ENCODE results near the gene MAP2.

MAP2 gene

DNA sequence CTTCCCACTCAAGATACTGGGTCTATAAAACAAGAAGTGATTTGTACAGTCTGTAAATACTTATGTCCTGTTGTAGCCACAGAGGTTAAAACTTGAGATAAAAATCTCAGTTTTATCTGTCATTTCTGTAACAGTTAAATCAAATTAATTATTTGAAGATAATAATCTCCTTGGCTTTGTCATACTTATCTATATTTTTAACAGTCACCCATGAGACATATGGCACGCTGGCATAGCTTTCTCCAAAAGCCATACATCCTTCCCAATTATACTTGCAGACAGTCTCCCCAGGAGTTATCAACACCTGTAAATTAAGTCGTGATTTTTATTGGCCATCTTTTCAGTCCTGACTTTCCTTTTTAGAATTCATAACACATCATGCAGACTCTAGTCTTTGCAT lies 278.9 kb downstream of the MAP2 start:
- Histone ChIP-seq H3K36me3 (replicated peaks in 1 of 2; ENCODE audit: control insufficient read depth in 2 of 2, insufficient read depth in 2 of 2, low read length in 2 of 2) (peaks cover 5 to 98% of the 10 kb centered on the region in 2 donors), H3K9me3 (replicated peaks in 1 of 2; ENCODE audit: control insufficient read depth in 2 of 2, insufficient read depth in 1 of 2, low read depth in 1 of 2, low read length in 2 of 2) (no peaks in the 10 kb centered on the region), H2BK15ac (ENCODE audit: low read length) (no peak overlapping the region), H3K14ac (ENCODE audit: low read length) (no peak overlapping the region), H4K8ac (ENCODE audit: low read depth, low read length) (no peak overlapping the region), H3K4me3 (ENCODE audit: low read length in 2 of 2) (no peak overlapping the region), H2AK5ac (ENCODE audit: low read depth, low read length) (no peak overlapping the region), H2BK5ac (ENCODE audit: low read length) (no peak overlapping the region), H3K27me3 (ENCODE audit: control insufficient read depth in 3 of 3, insufficient read depth in 3 of 3, low read depth in 1 of 3, low read length in 3 of 3) (no peaks in the 10 kb centered on the region), H3K79me1 (ENCODE audit: low read depth, low read length) (no peaks in the 10 kb centered on the region), H2BK120ac (ENCODE audit: low read depth, low read length) (no peak overlapping the region), H3K18ac (ENCODE audit: low read length) (no peak overlapping the region), H2BK12ac (ENCODE audit: low read length) (no peak overlapping the region), H3K9ac (ENCODE audit: low read depth, low read length, poor library complexity) (no peak overlapping the region), H3K4me1 (ENCODE audit: control insufficient read depth in 2 of 2, insufficient read depth in 1 of 2, low read depth in 1 of 2, low read length in 2 of 2) (no peaks in the 10 kb centered on the region), H3K27ac (replicated peaks; ENCODE audit: low read length) (no peak overlapping the region), H3K23ac (ENCODE audit: low read depth, low read length, poor library complexity) (no peak overlapping the region), H3K4me2 (ENCODE audit: insufficient read depth, low read length, poor library complexity, severe bottlenecking) (no peak overlapping the region), H2AFZ (ENCODE audit: low read length) (no peak overlapping the region), H3K4ac (ENCODE audit: low read length) (no peak overlapping the region), H4K91ac (ENCODE audit: low read depth, low read length, poor library complexity) (no peak overlapping the region)
- WGBS, 2 donors (ENCODE audit: extremely low coverage in 2 of 2, insufficient read length in 2 of 2, insufficient replicate concordance in 1 of 2) = no CpG with 5 or more reads among the region's 2 CpGs
- no peak for DNase-seq (ENCODE audit: low spot score)

DNA sequence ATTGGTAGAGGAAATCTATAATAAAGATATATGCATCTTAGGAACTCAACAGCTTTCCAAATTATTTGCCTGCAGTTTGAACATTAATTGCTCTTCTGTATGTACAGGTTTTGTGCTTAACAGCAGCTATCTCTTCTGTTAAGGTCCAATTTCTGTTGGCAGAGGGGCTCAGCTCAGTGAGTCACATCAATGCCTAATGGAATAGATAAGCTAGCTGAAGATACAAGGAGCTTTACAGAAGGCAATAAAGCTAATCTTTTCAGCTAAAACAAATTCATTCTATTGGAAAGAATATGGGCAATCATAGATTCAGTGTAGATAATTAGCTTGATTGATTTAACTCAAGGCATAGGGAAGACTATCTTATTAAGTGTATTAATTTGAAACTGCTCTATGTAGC lies 289.4 kb downstream of the MAP2 start:
- H2BK120ac ChIP-seq (ENCODE audit: low read depth, low read length) = no peak overlapping the region
- no peak overlapping the region for H2BK5ac ChIP-seq (ENCODE audit: low read length)
- peaks cover 2% of the 10 kb centered on the region for H3K79me1 ChIP-seq (ENCODE audit: low read depth, low read length)
- H3K36me3 ChIP-seq (replicated peaks in 1 of 2; ENCODE audit: control insufficient read depth in 2 of 2, insufficient read depth in 2 of 2, low read length in 2 of 2) = peaks cover 10 to 98% of the 10 kb centered on the region in 2 donors
- no peak overlapping the region for H4K8ac ChIP-seq (ENCODE audit: low read depth, low read length)
- H3K4me1 ChIP-seq (ENCODE audit: control insufficient read depth in 2 of 2, insufficient read depth in 1 of 2, low read depth in 1 of 2, low read length in 2 of 2) = peaks cover 0 to 2% of the 10 kb centered on the region in 2 donors
- no peak overlapping the region for H3K18ac ChIP-seq (ENCODE audit: low read length)
- H2AK5ac ChIP-seq (ENCODE audit: low read depth, low read length) = no peak overlapping the region
- no peak overlapping the region for H3K4me2 ChIP-seq (ENCODE audit: insufficient read depth, low read length, poor library complexity, severe bottlenecking)
- H2AFZ ChIP-seq (ENCODE audit: low read length) = no peak overlapping the region
- no peaks in the 10 kb centered on the region for H3K27me3 ChIP-seq (ENCODE audit: control insufficient read depth in 3 of 3, insufficient read depth in 3 of 3, low read depth in 1 of 3, low read length in 3 of 3)
- H3K4ac ChIP-seq (ENCODE audit: low read length) = no peak overlapping the region
- H3K9ac ChIP-seq (ENCODE audit: low read depth, low read length, poor library complexity) = no peak overlapping the region
- peaks cover 0 to 6% of the 10 kb centered on the region in 2 donors for H3K9me3 ChIP-seq (replicated peaks in 1 of 2; ENCODE audit: control insufficient read depth in 2 of 2, insufficient read depth in 1 of 2, low read depth in 1 of 2, low read length in 2 of 2)
- H3K4me3 ChIP-seq (ENCODE audit: low read length in 2 of 2) = no peak overlapping the region
- H3K14ac ChIP-seq (ENCODE audit: low read length) = no peak overlapping the region
- H2BK12ac ChIP-seq (ENCODE audit: low read length) = no peak overlapping the region
- no peak for DNase-seq (ENCODE audit: low spot score)
- H3K23ac ChIP-seq (ENCODE audit: low read depth, low read length, poor library complexity) = no peak overlapping the region
- no peak overlapping the region for H3K27ac ChIP-seq (replicated peaks; ENCODE audit: low read length)
- H4K91ac ChIP-seq (ENCODE audit: low read depth, low read length, poor library complexity) = no peak overlapping the region
- H2BK15ac ChIP-seq (ENCODE audit: low read length) = no peak overlapping the region

DNA sequence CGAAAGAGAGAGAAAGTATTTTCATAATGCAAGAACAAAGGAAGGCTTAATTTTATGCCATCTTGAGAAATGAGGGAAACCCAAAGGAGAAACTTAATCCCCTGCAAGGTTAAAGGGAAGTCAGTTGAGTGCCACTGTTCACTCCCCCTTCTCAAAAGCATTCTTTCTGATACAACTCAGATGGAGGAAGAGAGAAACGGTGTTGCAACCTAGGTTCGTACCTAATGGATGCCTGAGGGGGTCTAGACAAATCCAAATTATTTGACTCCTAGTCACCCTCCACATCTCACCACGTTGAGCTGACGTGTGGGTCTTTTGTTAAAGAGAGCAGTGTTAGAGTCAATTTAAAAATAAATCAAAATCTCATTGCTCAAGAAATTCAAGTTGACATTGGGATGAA lies 295.2 kb downstream of the MAP2 start:
- no peak for DNase-seq (ENCODE audit: low spot score)
- no peak overlapping the region for H4K8ac ChIP-seq (ENCODE audit: low read depth, low read length)
- H3K23ac ChIP-seq (ENCODE audit: low read depth, low read length, poor library complexity) = no peak overlapping the region
- peaks cover 0 to 6% of the 10 kb centered on the region in 2 donors for H3K9me3 ChIP-seq (replicated peaks in 1 of 2; ENCODE audit: control insufficient read depth in 2 of 2, insufficient read depth in 1 of 2, low read depth in 1 of 2, low read length in 2 of 2)
- WGBS, 2 donors (ENCODE audit: extremely low coverage in 2 of 2, insufficient read length in 2 of 2, insufficient replicate concordance in 1 of 2) = no CpG with 5 or more reads among the region's 5 CpGs
- no peak overlapping the region for H2AK5ac ChIP-seq (ENCODE audit: low read depth, low read length)
- no peak overlapping the region for H3K27ac ChIP-seq (replicated peaks; ENCODE audit: low read length)
- no peak overlapping the region for H2BK5ac ChIP-seq (ENCODE audit: low read length)
- peaks cover 0 to 4% of the 10 kb centered on the region in 2 donors for H3K4me1 ChIP-seq (ENCODE audit: control insufficient read depth in 2 of 2, insufficient read depth in 1 of 2, low read depth in 1 of 2, low read length in 2 of 2)
- peaks cover 14 to 95% of the 10 kb centered on the region in 2 donors for H3K36me3 ChIP-seq (replicated peaks in 1 of 2; ENCODE audit: control insufficient read depth in 2 of 2, insufficient read depth in 2 of 2, low read length in 2 of 2)
- no peak overlapping the region for H3K9ac ChIP-seq (ENCODE audit: low read depth, low read length, poor library complexity)
- H3K79me1 ChIP-seq (ENCODE audit: low read depth, low read length) = no peaks in the 10 kb centered on the region
- peak overlapping the region; percentile 11 for H3K4me2 ChIP-seq (ENCODE audit: insufficient read depth, low read length, poor library complexity, severe bottlenecking)
- no peak overlapping the region for H2BK12ac ChIP-seq (ENCODE audit: low read length)
- no peaks in the 10 kb centered on the region for H3K27me3 ChIP-seq (ENCODE audit: control insufficient read depth in 3 of 3, insufficient read depth in 3 of 3, low read depth in 1 of 3, low read length in 3 of 3)
- H3K18ac ChIP-seq (ENCODE audit: low read length) = no peak overlapping the region
- no peak overlapping the region for H2AFZ ChIP-seq (ENCODE audit: low read length)
- no peak overlapping the region for H3K4me3 ChIP-seq (ENCODE audit: low read length in 2 of 2)
- H3K14ac ChIP-seq (ENCODE audit: low read length) = no peak overlapping the region
- H2BK120ac ChIP-seq (ENCODE audit: low read depth, low read length) = no peak overlapping the region
- no peak overlapping the region for H2BK15ac ChIP-seq (ENCODE audit: low read length)
- no peak overlapping the region for H3K4ac ChIP-seq (ENCODE audit: low read length)
- no peak overlapping the region for H4K91ac ChIP-seq (ENCODE audit: low read depth, low read length, poor library complexity)

GRCh38 chr2:209721497-209721896 lies 297.6 kb downstream of the MAP2 start:
- no peaks in the 10 kb centered on the region for H3K79me1 ChIP-seq (ENCODE audit: low read depth, low read length)
- H2BK15ac ChIP-seq (ENCODE audit: low read length) = no peak overlapping the region
- H4K8ac ChIP-seq (ENCODE audit: low read depth, low read length) = no peak overlapping the region
- H3K27me3 ChIP-seq (ENCODE audit: control insufficient read depth in 3 of 3, insufficient read depth in 3 of 3, low read depth in 1 of 3, low read length in 3 of 3) = no peaks in the 10 kb centered on the region
- H4K91ac ChIP-seq (ENCODE audit: low read depth, low read length, poor library complexity) = no peak overlapping the region
- DNase-seq (ENCODE audit: low spot score) = no peak
- no peak overlapping the region for H3K23ac ChIP-seq (ENCODE audit: low read depth, low read length, poor library complexity)
- no peak overlapping the region for H2AK5ac ChIP-seq (ENCODE audit: low read depth, low read length)
- H3K4ac ChIP-seq (ENCODE audit: low read length) = no peak overlapping the region
- H3K14ac ChIP-seq (ENCODE audit: low read length) = no peak overlapping the region
- no peak overlapping the region for H2AFZ ChIP-seq (ENCODE audit: low read length)
- H3K9ac ChIP-seq (ENCODE audit: low read depth, low read length, poor library complexity) = no peak overlapping the region
- peaks cover 10 to 95% of the 10 kb centered on the region in 2 donors for H3K36me3 ChIP-seq (replicated peaks in 1 of 2; ENCODE audit: control insufficient read depth in 2 of 2, insufficient read depth in 2 of 2, low read length in 2 of 2)
- no peak overlapping the region for H3K4me3 ChIP-seq (ENCODE audit: low read length in 2 of 2)
- H3K4me2 ChIP-seq (ENCODE audit: insufficient read depth, low read length, poor library complexity, severe bottlenecking) = no peak overlapping the region
- H3K18ac ChIP-seq (ENCODE audit: low read length) = no peak overlapping the region
- peaks cover 0 to 4% of the 10 kb centered on the region in 2 donors for H3K4me1 ChIP-seq (ENCODE audit: control insufficient read depth in 2 of 2, insufficient read depth in 1 of 2, low read depth in 1 of 2, low read length in 2 of 2)
- H2BK120ac ChIP-seq (ENCODE audit: low read depth, low read length) = no peak overlapping the region
- no peak overlapping the region for H2BK12ac ChIP-seq (ENCODE audit: low read length)
- peaks cover 0 to 6% of the 10 kb centered on the region in 2 donors for H3K9me3 ChIP-seq (replicated peaks in 1 of 2; ENCODE audit: control insufficient read depth in 2 of 2, insufficient read depth in 1 of 2, low read depth in 1 of 2, low read length in 2 of 2)
- H3K27ac ChIP-seq (replicated peaks; ENCODE audit: low read length) = no peak overlapping the region
- H2BK5ac ChIP-seq (ENCODE audit: low read length) = no peak overlapping the region
